GM12878 (cell line): ENCODE data around the gene EIF4ENIF1. TPM values are rescaled to one million over a fixed set of nuclear protein-coding genes. Genes with fewer than 3 reads are reported as not detected.

Experiments
- ATAC-seq: fragments of 200-7000 bp; cut with Tn5 transposase; 3 replicates; pipeline ENCODE4 v1.9.1; 2020; ENCODE audit warnings: mild to moderate bottlenecking, moderate library complexity
- BruUV-seq: library from RNA; stranded (reverse); fragments of 400-500 nt; replicated peaks from 2 replicates; lab custom pipeline; 2021; lab: Mats Ljungman, UMichigan
- CTCF ChIA-PET: fragments of 300-600 bp; sonication (Branson Sonifier 250); formaldehyde crosslinking; extraction: SDS; loops from one replicate; lab custom pipeline; 2021; ENCODE audit warnings: inconsistent platforms; lab: Yijun Ruan, JAX
- POLR2A ChIA-PET: fragments of 350-600 bp; formaldehyde crosslinking; extraction: SDS; loops from one replicate; lab custom pipeline; 2021; ENCODE audit warnings: inconsistent platforms; lab: Charles Lee
- RAD21 ChIA-PET: fragments of 300-600 bp; sonication (Branson Sonifier 250); formaldehyde crosslinking; loops from one replicate; lab custom pipeline; 2023; ENCODE audit warnings: antibody characterized with exemption; ENCODE audit not compliant: unreplicated experiment; lab: Charles Lee
- SMC1A ChIA-PET: fragments of 300-600 bp; sonication (Branson Sonifier 250); formaldehyde crosslinking; loops from one replicate; lab custom pipeline; 2023; ENCODE audit not compliant: unreplicated experiment, uncharacterized antibody; lab: Charles Lee
- DNase-seq: peaks from one replicate; pipeline ENCODE4 v3.0.0-alpha.2; 2011; ENCODE audit warnings: low read depth, low spot score
- FAIRE-seq: peaks from 3 replicates; lab custom pipeline; 2011; peaks lifted over from hg19 to GRCh38; lab: Jason Lieb, UNC
- H2AFZ ChIP-seq: 2 replicates; pipeline ENCODE4 v1.6.0; 2011; ENCODE audit warnings: low read depth, low read length, control low read depth; ENCODE audit not compliant: control insufficient read depth
- H3K27ac ChIP-seq: 2 replicates; pipeline ENCODE4 v1.5.1; 2011; ENCODE audit warnings: control low read depth; ENCODE audit not compliant: control insufficient read depth, insufficient read depth
- H3K27me3 ChIP-seq, 2 experiments: replicated peaks in 1 of 2; 2 replicates each; pipeline versions ENCODE4 v1.6.0 to v1.6.1; 2011; ENCODE audit warnings: low read length in 1 of 2; ENCODE audit not compliant: control insufficient read depth in 2 of 2, insufficient read depth in 2 of 2
- H3K36me3 ChIP-seq, 2 experiments: 2 replicates each; pipeline ENCODE4 v1.5.1; 2011; ENCODE audit warnings: low read length in 1 of 2; ENCODE audit not compliant: control insufficient read depth in 2 of 2, insufficient read depth in 2 of 2
- H3K4me1 ChIP-seq: 2 replicates; pipeline ENCODE4 v1.6.1; 2011; ENCODE audit warnings: mild to moderate bottlenecking, low read length, moderate library complexity, mixed read lengths; ENCODE audit not compliant: control insufficient read depth, insufficient read depth
- H3K4me2 ChIP-seq: 2 replicates; pipeline ENCODE4 v1.6.0; 2011; ENCODE audit warnings: control low read depth; ENCODE audit not compliant: control insufficient read depth, insufficient read depth
- H3K4me3 ChIP-seq: fragments of 200-600 bp; sonication (generic); 2 replicates; pipeline ENCODE4 v1.5.1; 2016
- H3K79me2 ChIP-seq: 2 replicates; pipeline ENCODE4 v1.6.0; 2011; ENCODE audit warnings: low read length; ENCODE audit not compliant: control insufficient read depth, insufficient read depth
- H3K9ac ChIP-seq: 2 replicates; pipeline ENCODE4 v1.8.0; 2011; ENCODE audit warnings: low read length, control low read depth, mixed read lengths; ENCODE audit not compliant: control insufficient read depth, insufficient read depth
- H3K9me3 ChIP-seq: replicated peaks from 3 replicates; pipeline ENCODE4 v1.5.1; 2011; ENCODE audit warnings: mild to moderate bottlenecking, low read length; ENCODE audit not compliant: control insufficient read depth, insufficient read depth
- H4K20me1 ChIP-seq: 2 replicates; pipeline ENCODE4 v1.6.0; 2011; ENCODE audit not compliant: control insufficient read depth, insufficient read depth
- BACH1 ChIP-seq: fragments of 450-650 bp; IDR thresholded peaks from 2 replicates; pipeline ENCODE4 v1.6.1; 2017; ENCODE audit warnings: mild to moderate bottlenecking, borderline replicate concordance
- CBFB ChIP-seq: IDR thresholded peaks from 2 replicates; pipeline ENCODE4 v1.6.1; 2016; ENCODE audit warnings: antibody characterized with exemption, low read depth
- HDGF ChIP-seq: fragments of 450-650 bp; IDR thresholded peaks from 2 replicates; pipeline ENCODE4 v1.6.1; 2016; ENCODE audit warnings: antibody characterized with exemption
- IRF4 ChIP-seq: IDR thresholded peaks from 2 replicates; pipeline ENCODE4 v1.6.1; 2011; ENCODE audit warnings: low read depth, low read length
- KDM1A ChIP-seq: fragments of 200-600 bp; sonication (generic); IDR thresholded peaks from 2 replicates; pipeline ENCODE4 v1.6.1; 2016; ENCODE audit warnings: borderline replicate concordance
- NFYA ChIP-seq: IDR thresholded peaks from 2 replicates; pipeline ENCODE4 v1.6.1; 2011; ENCODE audit warnings: low read depth, mild to moderate bottlenecking, low read length, improper control_type of control experiment, borderline replicate concordance
- NR2C1 ChIP-seq: fragments of 450-650 bp; IDR thresholded peaks from 2 replicates; pipeline ENCODE4 v1.6.1; 2017; ENCODE audit warnings: antibody characterized with exemption, mild to moderate bottlenecking, moderate library complexity
- PML ChIP-seq: IDR thresholded peaks from 2 replicates; pipeline ENCODE4 v1.6.1; 2012; ENCODE audit warnings: low read length, inconsistent platforms
- POLR2AphosphoS5 ChIP-seq: IDR thresholded peaks from 2 replicates; pipeline ENCODE4 v1.6.1; 2011; ENCODE audit warnings: mild to moderate bottlenecking, low read length, inconsistent platforms
- RCOR1 ChIP-seq: conservative IDR thresholded peaks from 2 replicates; pipeline ENCODE4 v1.6.1; 2012; ENCODE audit warnings: low read depth, low read length, improper control_type of control experiment
- SMC3 ChIP-seq: IDR thresholded peaks from 2 replicates; pipeline ENCODE4 v1.6.1; 2011; ENCODE audit warnings: low read length, improper control_type of control experiment, borderline replicate concordance
- TARDBP ChIP-seq: IDR thresholded peaks from 2 replicates; pipeline ENCODE4 v1.6.1; 2016; ENCODE audit warnings: borderline replicate concordance
- WGBS: methylation state at CpG from one replicate; pipeline ENCODE4 v1.1.6; 2016; ENCODE audit warnings: low lambda C conversion rate; ENCODE audit not compliant: insufficient replicate concordance, insufficient coverage; ENCODE audit errors: missing lambda C conversion rate; 5-methylcytosine and 5-hydroxymethylcytosine counted together
- in situ Hi-C: fragments of 300-500 bp; cut with MboI; formaldehyde crosslinking; loops from 9 replicates; pipeline ENCODE4 v1.14.3; 2018; ENCODE audit warnings: mixed read lengths
- intact Hi-C: fragments of 100-400 bp; cut with micrococcal nuclease; formaldehyde crosslinking; loops from one replicate; pipeline ENCODE4 v1.14.2; 2022; ENCODE audit not compliant: unreplicated experiment
- polyA plus RNA-seq, 11 experiments: library from polyadenylated mRNA; depleted of rRNA in 4 of 11; unstranded in 6 of 11; stranded (reverse) in 5 of 11; fragments of >200 nt; fragmentation: Nextera tagmentation in 4 of 11; fragmentation: Illumina TruSeq in 1 of 11; extraction: Ambion mirVana in 4 of 11; extraction: Trizol in 1 of 11; gene quantifications; 1 replicate in 1 of 11; 2 replicates in 10 of 11; pipeline versions ENCODE4 v1.2.1 to v1.2.3, GENCODE V29; 2011 to 2016; ENCODE audit warnings: inconsistent platforms in 2 of 11, missing spikeins in 2 of 11, low read depth in 1 of 11
- total RNA-seq, 4 experiments: library from RNA; depleted of rRNA in 3 of 4; stranded (reverse); fragments of >200 nt in 3 of 4; fragmentation: Illumina TruSeq in 1 of 4; extraction: Trizol in 1 of 4; gene quantifications; 2 replicates each; pipeline versions ENCODE4 v1.2.1 to v1.2.3, GENCODE V29; 2013 to 2021
- TF ChIP-seq, protein P1 (sequence below), 3 experiments: IDR thresholded peaks in 2 of 3; conservative IDR thresholded peaks in 1 of 3; 2 replicates each; pipeline ENCODE4 v1.5.1; 2011; ENCODE audit warnings: low read depth in 3 of 3, low read length in 3 of 3, mild to moderate bottlenecking in 3 of 3, control low read depth in 2 of 3, moderate library complexity in 2 of 3, inconsistent platforms in 1 of 3, mixed read lengths in 1 of 3; ENCODE audit not compliant: control insufficient read depth in 2 of 3, insufficient read depth in 1 of 3; ENCODE audit errors: extremely low read depth in 1 of 3
- TF ChIP-seq, protein P2 (sequence below): fragments of 450-650 bp; IDR thresholded peaks from 2 replicates; pipeline ENCODE4 v1.6.1; 2018; ENCODE audit warnings: mild to moderate bottlenecking, low read depth, moderate library complexity; ENCODE audit not compliant: partially characterized antibody
- TF ChIP-seq, protein P3 (sequence below): fragments of 150-350 bp; IDR thresholded peaks from 2 replicates; pipeline ENCODE4 v1.6.1; 2016; ENCODE audit warnings: low read depth, low read length

Gene EIF4ENIF1
- total and polyA plus RNA-seq, 10 of the 15 experiments (the other 5 are each of a cell fraction or from before 2014, with no cell fraction given): 4.4 to 43.7 (median 24.4) TPM

DNA sequence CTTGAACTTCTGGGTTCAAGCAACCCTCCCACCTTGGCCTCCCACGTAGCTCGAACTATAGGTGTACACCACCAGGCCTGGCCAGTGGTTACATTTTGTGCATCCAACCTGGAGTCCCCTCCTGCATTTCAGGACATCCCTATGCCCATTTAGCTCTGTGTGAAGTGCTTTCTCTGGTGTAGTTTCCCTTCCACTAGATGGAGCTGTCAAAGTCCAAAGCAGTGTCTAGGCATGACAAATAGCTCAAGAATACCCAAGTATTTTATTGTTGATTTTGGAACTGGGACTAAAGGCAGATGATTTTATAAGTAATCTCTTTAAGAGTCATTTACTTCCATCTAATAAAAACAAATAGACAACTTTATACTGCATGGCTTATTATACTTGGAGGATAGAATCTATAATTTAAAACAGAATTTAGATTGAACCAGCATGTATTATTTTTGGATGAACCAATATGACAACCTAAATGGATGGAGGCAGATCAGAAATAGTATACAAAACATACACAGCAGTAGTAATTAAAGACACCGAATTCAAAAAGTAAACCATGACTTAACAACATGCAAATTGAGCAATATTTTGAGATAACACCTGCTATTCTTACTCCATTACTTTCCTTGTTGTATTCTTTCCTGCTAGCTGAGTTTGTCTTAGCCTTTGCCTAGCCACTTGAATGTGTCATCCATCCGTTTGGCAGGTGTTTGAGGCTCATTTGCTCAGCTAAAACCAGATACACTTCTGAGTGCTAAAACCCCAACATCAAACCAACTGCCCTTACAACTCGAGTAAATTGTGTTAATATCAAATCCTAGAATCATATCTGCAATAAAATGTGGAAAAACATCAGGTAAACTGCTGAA lies 37.7 kb downstream of the EIF4ENIF1 start:
- in situ Hi-C loops (no loop called here), intact Hi-C loops (loop anchor here (1.0 kb wide), 1 partner anchor 181 kb away; no protein-coding TSS in a partner anchor)
- H2AFZ ChIP-seq: no peak overlapping the region
- FAIRE-seq (no peak), ATAC-seq (peak; percentile 92), DNase-seq (peak; percentile 15)
- H3K27ac ChIP-seq: no peak overlapping the region
- ChIA-PET CTCF (interaction anchor here (0.6 to 3.5 kb wide), 49 partner anchors 8 to 518 kb away, joined by 3 to 30 read pairs (median 4); partner anchors contain the start of genes EIF4ENIF1 and PISD), RAD21 (interaction anchor here (0.7 to 1.9 kb wide), 23 partner anchors 14 to 188 kb away, joined by 3 to 12 read pairs (median 4); partner anchors contain the start of gene SFI1), POLR2A (interaction anchor here (0.6 kb wide), 1 partner anchor 76 kb away, joined by 3 read pairs; no protein-coding TSS in a partner anchor), SMC1A (interaction anchor here (0.6 to 2.3 kb wide), 19 partner anchors 11 to 210 kb away, joined by 3 to 17 read pairs (median 3); partner anchors contain the start of gene PISD)
- H3K4me2 ChIP-seq: no peak overlapping the region
- peaks cover 6% of the 10 kb centered on the region for H3K4me1 ChIP-seq
- no peak overlapping the region for H3K9ac ChIP-seq
- no peaks in the 10 kb centered on the region for H3K79me2 ChIP-seq
- H3K27me3 ChIP-seq: no peaks in the 10 kb centered on the region
- no peaks in the 10 kb centered on the region for H4K20me1 ChIP-seq
- WGBS: 41% methylated on average over 5 of the region's 5 CpGs
- H3K36me3 ChIP-seq: peaks cover 13 to 30% of the 10 kb centered on the region in 2 experiments
- H3K4me3 ChIP-seq: no peak overlapping the region
- H3K9me3 ChIP-seq: no peaks in the 10 kb centered on the region
- BruUV-seq: no TSS peak
- TF ChIP-seq BACH1: no peak
- no peak for TF ChIP-seq NR2C1
- no peak for TF ChIP-seq IRF4
- no peak for TF ChIP-seq CBFB
- TF ChIP-seq, protein P1, sequence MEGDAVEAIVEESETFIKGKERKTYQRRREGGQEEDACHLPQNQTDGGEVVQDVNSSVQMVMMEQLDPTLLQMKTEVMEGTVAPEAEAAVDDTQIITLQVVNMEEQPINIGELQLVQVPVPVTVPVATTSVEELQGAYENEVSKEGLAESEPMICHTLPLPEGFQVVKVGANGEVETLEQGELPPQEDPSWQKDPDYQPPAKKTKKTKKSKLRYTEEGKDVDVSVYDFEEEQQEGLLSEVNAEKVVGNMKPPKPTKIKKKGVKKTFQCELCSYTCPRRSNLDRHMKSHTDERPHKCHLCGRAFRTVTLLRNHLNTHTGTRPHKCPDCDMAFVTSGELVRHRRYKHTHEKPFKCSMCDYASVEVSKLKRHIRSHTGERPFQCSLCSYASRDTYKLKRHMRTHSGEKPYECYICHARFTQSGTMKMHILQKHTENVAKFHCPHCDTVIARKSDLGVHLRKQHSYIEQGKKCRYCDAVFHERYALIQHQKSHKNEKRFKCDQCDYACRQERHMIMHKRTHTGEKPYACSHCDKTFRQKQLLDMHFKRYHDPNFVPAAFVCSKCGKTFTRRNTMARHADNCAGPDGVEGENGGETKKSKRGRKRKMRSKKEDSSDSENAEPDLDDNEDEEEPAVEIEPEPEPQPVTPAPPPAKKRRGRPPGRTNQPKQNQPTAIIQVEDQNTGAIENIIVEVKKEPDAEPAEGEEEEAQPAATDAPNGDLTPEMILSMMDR (IDR thresholded peaks at IDR 0.05 in 2 of 3, conservative IDR thresholded peaks at IDR 0.05 in 1 of 3; ENCODE audit: control insufficient read depth in 2 of 3, extremely low read depth in 1 of 3, insufficient read depth in 1 of 3, low read depth in 3 of 3, low read length in 3 of 3): peak; percentile 59 to 63 (median 59)
- TF ChIP-seq RCOR1: no peak
- TF ChIP-seq, protein P2, sequence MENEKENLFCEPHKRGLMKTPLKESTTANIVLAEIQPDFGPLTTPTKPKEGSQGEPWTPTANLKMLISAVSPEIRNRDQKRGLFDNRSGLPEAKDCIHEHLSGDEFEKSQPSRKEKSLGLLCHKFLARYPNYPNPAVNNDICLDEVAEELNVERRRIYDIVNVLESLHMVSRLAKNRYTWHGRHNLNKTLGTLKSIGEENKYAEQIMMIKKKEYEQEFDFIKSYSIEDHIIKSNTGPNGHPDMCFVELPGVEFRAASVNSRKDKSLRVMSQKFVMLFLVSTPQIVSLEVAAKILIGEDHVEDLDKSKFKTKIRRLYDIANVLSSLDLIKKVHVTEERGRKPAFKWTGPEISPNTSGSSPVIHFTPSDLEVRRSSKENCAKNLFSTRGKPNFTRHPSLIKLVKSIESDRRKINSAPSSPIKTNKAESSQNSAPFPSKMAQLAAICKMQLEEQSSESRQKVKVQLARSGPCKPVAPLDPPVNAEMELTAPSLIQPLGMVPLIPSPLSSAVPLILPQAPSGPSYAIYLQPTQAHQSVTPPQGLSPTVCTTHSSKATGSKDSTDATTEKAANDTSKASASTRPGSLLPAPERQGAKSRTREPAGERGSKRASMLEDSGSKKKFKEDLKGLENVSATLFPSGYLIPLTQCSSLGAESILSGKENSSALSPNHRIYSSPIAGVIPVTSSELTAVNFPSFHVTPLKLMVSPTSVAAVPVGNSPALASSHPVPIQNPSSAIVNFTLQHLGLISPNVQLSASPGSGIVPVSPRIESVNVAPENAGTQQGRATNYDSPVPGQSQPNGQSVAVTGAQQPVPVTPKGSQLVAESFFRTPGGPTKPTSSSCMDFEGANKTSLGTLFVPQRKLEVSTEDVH: no peak
- TF ChIP-seq NFYA: no peak
- no peak for TF ChIP-seq TARDBP
- TF ChIP-seq, protein P3, sequence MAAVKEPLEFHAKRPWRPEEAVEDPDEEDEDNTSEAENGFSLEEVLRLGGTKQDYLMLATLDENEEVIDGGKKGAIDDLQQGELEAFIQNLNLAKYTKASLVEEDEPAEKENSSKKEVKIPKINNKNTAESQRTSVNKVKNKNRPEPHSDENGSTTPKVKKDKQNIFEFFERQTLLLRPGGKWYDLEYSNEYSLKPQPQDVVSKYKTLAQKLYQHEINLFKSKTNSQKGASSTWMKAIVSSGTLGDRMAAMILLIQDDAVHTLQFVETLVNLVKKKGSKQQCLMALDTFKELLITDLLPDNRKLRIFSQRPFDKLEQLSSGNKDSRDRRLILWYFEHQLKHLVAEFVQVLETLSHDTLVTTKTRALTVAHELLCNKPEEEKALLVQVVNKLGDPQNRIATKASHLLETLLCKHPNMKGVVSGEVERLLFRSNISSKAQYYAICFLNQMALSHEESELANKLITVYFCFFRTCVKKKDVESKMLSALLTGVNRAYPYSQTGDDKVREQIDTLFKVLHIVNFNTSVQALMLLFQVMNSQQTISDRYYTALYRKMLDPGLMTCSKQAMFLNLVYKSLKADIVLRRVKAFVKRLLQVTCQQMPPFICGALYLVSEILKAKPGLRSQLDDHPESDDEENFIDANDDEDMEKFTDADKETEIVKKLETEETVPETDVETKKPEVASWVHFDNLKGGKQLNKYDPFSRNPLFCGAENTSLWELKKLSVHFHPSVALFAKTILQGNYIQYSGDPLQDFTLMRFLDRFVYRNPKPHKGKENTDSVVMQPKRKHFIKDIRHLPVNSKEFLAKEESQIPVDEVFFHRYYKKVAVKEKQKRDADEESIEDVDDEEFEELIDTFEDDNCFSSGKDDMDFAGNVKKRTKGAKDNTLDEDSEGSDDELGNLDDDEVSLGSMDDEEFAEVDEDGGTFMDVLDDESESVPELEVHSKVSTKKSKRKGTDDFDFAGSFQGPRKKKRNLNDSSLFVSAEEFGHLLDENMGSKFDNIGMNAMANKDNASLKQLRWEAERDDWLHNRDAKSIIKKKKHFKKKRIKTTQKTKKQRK: no peak
- TF ChIP-seq POLR2AphosphoS5: no peak
- no peak for TF ChIP-seq KDM1A
- TF ChIP-seq PML: no peak
- TF ChIP-seq HDGF: no peak
- peak; percentile 54; the same call in 1 of the 2 replicates for TF ChIP-seq SMC3
